Liver (tissue), 9 donors: ENCODE results near the gene VSIG2. TPM values are rescaled to one million over a fixed set of nuclear protein-coding genes. Genes with fewer than 3 reads are reported as not detected.

Experiments used
- DNase-seq: peaks from one replicate; pipeline ENCODE4 v3.0.0-alpha.2; 2017; ENCODE audit warnings: low spot score
- H3K27ac ChIP-seq, 2 donors: one replicate each; pipeline ENCODE4 v1.7.0; 2013; ENCODE audit warnings: inconsistent platforms in 2 of 2, low read length in 2 of 2, control low read depth in 1 of 2, low read depth in 1 of 2, mild to moderate bottlenecking in 1 of 2
- H3K27me3 ChIP-seq, 4 donors: one replicate each; pipeline versions ENCODE4 v1.6.1 to v1.7.0; 2013; ENCODE audit warnings: low read length in 3 of 4, inconsistent platforms in 1 of 4, mild to moderate bottlenecking in 1 of 4, moderate library complexity in 1 of 4; ENCODE audit not compliant: control insufficient read depth in 4 of 4, insufficient read depth in 4 of 4
- H3K36me3 ChIP-seq, 4 donors: one replicate each; pipeline versions ENCODE4 v1.6.1 to v1.7.0; 2013; ENCODE audit warnings: low read length in 3 of 4, mild to moderate bottlenecking in 3 of 4, low read depth in 1 of 4, moderate library complexity in 1 of 4; ENCODE audit not compliant: control insufficient read depth in 4 of 4, insufficient read depth in 3 of 4
- H3K4me1 ChIP-seq, 4 donors: one replicate each; pipeline versions ENCODE4 v1.6.1 to v1.7.0; 2013; ENCODE audit warnings: low read length in 3 of 4, mild to moderate bottlenecking in 3 of 4, moderate library complexity in 1 of 4; ENCODE audit not compliant: control insufficient read depth in 4 of 4, insufficient read depth in 4 of 4
- H3K4me3 ChIP-seq, 3 donors: one replicate each; pipeline versions ENCODE4 v1.6.1 to v1.7.0; 2013; ENCODE audit warnings: low read length in 3 of 3, control low read depth in 1 of 3, low read depth in 1 of 3, mild to moderate bottlenecking in 1 of 3
- H3K9ac ChIP-seq, 2 donors: one replicate each; pipeline ENCODE4 v1.7.0; 2013; ENCODE audit warnings: low read length in 2 of 2, mild to moderate bottlenecking in 2 of 2, moderate library complexity in 2 of 2, control low read depth in 1 of 2, low read depth in 1 of 2
- H3K9me3 ChIP-seq, 4 donors: one replicate each; pipeline versions ENCODE4 v1.6.1 to v1.7.0; 2013; ENCODE audit warnings: low read length in 3 of 4; ENCODE audit not compliant: control insufficient read depth in 4 of 4
- ATF3 ChIP-seq: IDR thresholded peaks from 2 replicates; pipeline ENCODE4 v1.6.1; 2016; ENCODE audit warnings: antibody characterized with exemption
- CTCF ChIP-seq: fragments of 150-350 bp; IDR thresholded peaks from 2 replicates; pipeline ENCODE4 v1.5.1; 2017; ENCODE audit warnings: improper control_type of control experiment, low read depth, low read length; ENCODE audit not compliant: missing input control
- EGR1 ChIP-seq, 2 donors: IDR thresholded peaks; 2 replicates each; pipeline ENCODE4 v1.6.1; 2016 to 2018; ENCODE audit warnings: antibody characterized with exemption in 2 of 2, low read depth in 2 of 2
- FOXA1 ChIP-seq: IDR thresholded peaks from 2 replicates; pipeline ENCODE4 v1.6.1; 2016; ENCODE audit warnings: antibody characterized with exemption
- FOXA2 ChIP-seq: IDR thresholded peaks from 2 replicates; pipeline ENCODE4 v1.6.1; 2016; ENCODE audit warnings: antibody characterized with exemption
- GABPA ChIP-seq, 2 donors: IDR thresholded peaks in 1 of 2; conservative IDR thresholded peaks in 1 of 2; 2 replicates each; pipeline ENCODE4 v1.6.1; 2016; ENCODE audit warnings: antibody characterized with exemption in 2 of 2, mild to moderate bottlenecking in 1 of 2, moderate library complexity in 1 of 2
- HNF4A ChIP-seq, 2 donors: conservative IDR thresholded peaks; 2 replicates each; pipeline ENCODE4 v1.6.1; 2016; ENCODE audit warnings: antibody characterized with exemption in 2 of 2, mild to moderate bottlenecking in 2 of 2
- HNF4G ChIP-seq: IDR thresholded peaks from 2 replicates; pipeline ENCODE4 v1.6.1; 2016; ENCODE audit warnings: antibody characterized with exemption
- JUND ChIP-seq, 2 donors: IDR thresholded peaks; 2 replicates each; pipeline ENCODE4 v1.6.1; 2016; ENCODE audit warnings: antibody characterized with exemption in 2 of 2
- MAX ChIP-seq: IDR thresholded peaks from 2 replicates; pipeline ENCODE4 v1.6.1; 2016; ENCODE audit warnings: antibody characterized with exemption
- NR2F2 ChIP-seq: IDR thresholded peaks from 2 replicates; pipeline ENCODE4 v1.6.1; 2016; ENCODE audit warnings: antibody characterized with exemption
- RAD21 ChIP-seq, 2 donors: IDR thresholded peaks; 2 replicates each; pipeline ENCODE4 v1.6.1; 2016; ENCODE audit warnings: antibody characterized with exemption in 2 of 2, mild to moderate bottlenecking in 2 of 2
- REST ChIP-seq: IDR thresholded peaks from 2 replicates; pipeline ENCODE4 v1.6.1; 2016; ENCODE audit warnings: antibody characterized with exemption, mild to moderate bottlenecking
- RXRA ChIP-seq, 2 donors: IDR thresholded peaks; 2 replicates each; pipeline ENCODE4 v1.6.1; 2017 to 2018; ENCODE audit warnings: antibody characterized with exemption in 2 of 2, mild to moderate bottlenecking in 1 of 2
- SP1 ChIP-seq: IDR thresholded peaks from 2 replicates; pipeline ENCODE4 v1.6.1; 2018; ENCODE audit warnings: antibody characterized with exemption, mild to moderate bottlenecking
- TAF1 ChIP-seq: conservative IDR thresholded peaks from 2 replicates; pipeline ENCODE4 v1.6.1; 2016; ENCODE audit warnings: antibody characterized with exemption, mild to moderate bottlenecking
- YY1 ChIP-seq: IDR thresholded peaks from 2 replicates; pipeline ENCODE4 v1.6.1; 2016; ENCODE audit warnings: antibody characterized with exemption, mild to moderate bottlenecking
- ZBTB33 ChIP-seq: IDR thresholded peaks from 2 replicates; pipeline ENCODE4 v1.6.1; 2016; ENCODE audit warnings: antibody characterized with exemption
- WGBS: extraction: QIAGEN DNeasy Blood & Tissue Kit; methylation state at CpG from one replicate; pipeline ENCODE4 v1.1.7; 2013; 5-methylcytosine and 5-hydroxymethylcytosine counted together
- polyA plus RNA-seq, 2 donors: library from polyadenylated mRNA; stranded (reverse) in 1 of 2; unstranded in 1 of 2; fragments of 200-250 nt in 1 of 2; fragments of >200 nt in 1 of 2; fragmentation: Nextera tagmentation in 1 of 2; extraction: Ambion mirVana in 1 of 2; gene quantifications; one replicate each; pipeline versions ENCODE4 v1.2.1 to v1.2.3, GENCODE V29; 2013 to 2015
- total RNA-seq, 2 donors: library from RNA; depleted of rRNA; stranded (reverse); fragments of >200 nt; gene quantifications; one replicate each; pipeline ENCODE4 v1.2.3, GENCODE V29; 2014
- donor health status: healthy.
- donor health status: healthy.
- donor health status: healthy.
- donor health status: healthy.
- donor health status: healthy.

Gene VSIG2
- total RNA-seq (under 1 TPM in 1 of 2 donors, not detected in 1; 0.75 TPM), polyA plus RNA-seq (1 to 10 TPM in 1 of 2 donors, under 1 TPM in 1; 0.51 to 1.3 TPM)

- no peak for TF ChIP-seq JUND (IDR thresholded peaks at IDR 0.05)
- TF ChIP-seq HNF4A (conservative IDR thresholded peaks at IDR 0.05): no peak
- TF ChIP-seq CTCF: no peak
- TF ChIP-seq FOXA2: no peak
- TF ChIP-seq HNF4G: no peak
- TF ChIP-seq GABPA (IDR thresholded peaks at IDR 0.05 in 1 of 2, conservative IDR thresholded peaks at IDR 0.05 in 1 of 2): no peak
- no peak for TF ChIP-seq MAX
- TF ChIP-seq ZBTB33: no peak
- TF ChIP-seq ATF3: no peak
- TF ChIP-seq NR2F2: no peak
- no peak for TF ChIP-seq YY1
- no peak for TF ChIP-seq SP1
- TF ChIP-seq EGR1 (IDR thresholded peaks at IDR 0.05; ENCODE audit: low read depth in 2 of 2): no peak
- TF ChIP-seq RAD21 (IDR thresholded peaks at IDR 0.05): no peak
- no peak for TF ChIP-seq TAF1
- TF ChIP-seq RXRA (IDR thresholded peaks at IDR 0.05): no peak
- TF ChIP-seq REST: no peak
- no peak for TF ChIP-seq FOXA1
- 27% methylated on average over 42 of the region's 42 CpGs for WGBS
- Histone ChIP-seq H3K9me3 (no peaks in the 10 kb centered on the region), H3K4me1 (peaks cover 0 to 5% (median 3%) of the 10 kb centered on the region in 4 donors), H3K27ac (no peak within 1 kb of the TSS), H3K36me3 (no peaks in the 10 kb centered on the region), H3K9ac (no peak within 1 kb of the TSS), H3K27me3 (peaks cover 0 to 7% (median 3%) of the 10 kb centered on the region in 4 donors), H3K4me3 (peak within 1 kb of the TSS in 1 of 3 donors; percentile 14)
- DNase-seq: no peak
Measured at GRCh38 chr11:124751741-124752470, at the start of gene VSIG2. TSS of gene VSIG2 (minus strand) at chr11:124752255. CDS start at chr11:124752137, 118 bp downstream.
